Non-pigmented ciliary epithelial cell (primary cell): ENCODE measurements around the gene TMEM182.
A peak's percentile ranks its signal among the peaks of the same experiment; 100 is the strongest.

ENCODE experiments used
- DNase-seq: peaks from one replicate; pipeline ENCODE4 v3.0.0-alpha.2; 2010; ENCODE audit warnings: low read depth

The TMEM182 gene

GRCh38 chr2:102801858-102802699, 40.2 kb downstream of the TMEM182 start:
- no peak for DNase-seq

DNA sequence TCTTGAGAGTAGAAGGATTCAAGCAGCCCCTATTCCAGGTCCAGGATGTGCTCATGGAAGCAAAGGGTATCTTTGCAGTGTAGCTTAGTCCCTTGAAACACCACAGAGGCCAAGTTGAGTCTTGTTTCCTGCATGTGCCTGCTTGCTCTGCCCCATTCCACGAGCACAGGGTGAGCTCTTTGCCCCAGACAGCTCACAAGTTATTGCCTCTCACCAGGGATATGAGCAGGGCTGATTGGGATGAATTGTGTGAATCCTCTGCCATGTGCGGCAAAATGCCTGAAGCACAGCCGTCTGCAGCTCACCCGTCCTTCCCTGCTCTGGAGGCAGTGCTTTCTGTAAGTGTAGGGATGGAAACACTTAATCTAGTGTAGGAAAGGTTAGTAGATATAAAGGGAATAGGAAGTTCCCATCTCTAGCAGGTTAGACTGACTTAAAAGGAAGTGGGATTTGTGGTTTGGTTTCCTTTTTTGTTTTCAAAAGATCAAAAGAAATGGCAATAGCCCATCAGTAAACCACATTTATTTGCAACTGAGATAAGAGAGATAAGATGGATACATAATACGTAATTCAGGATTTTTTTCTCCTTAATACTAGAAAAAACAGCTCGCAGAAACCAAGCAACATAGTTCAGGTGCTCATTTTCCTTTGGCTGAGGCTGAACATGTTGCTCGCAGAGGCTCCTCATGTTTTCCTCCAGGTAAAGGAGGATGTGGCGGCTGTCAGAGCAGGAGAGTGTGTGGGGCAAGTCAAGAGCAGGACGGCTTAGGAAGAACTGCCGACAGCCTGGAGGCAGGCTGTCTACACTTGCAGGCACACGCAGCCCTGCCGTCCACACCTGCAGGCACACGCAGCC, 41.4 kb downstream of the TMEM182 start:
- peak; percentile 14 for DNase-seq

DNA sequence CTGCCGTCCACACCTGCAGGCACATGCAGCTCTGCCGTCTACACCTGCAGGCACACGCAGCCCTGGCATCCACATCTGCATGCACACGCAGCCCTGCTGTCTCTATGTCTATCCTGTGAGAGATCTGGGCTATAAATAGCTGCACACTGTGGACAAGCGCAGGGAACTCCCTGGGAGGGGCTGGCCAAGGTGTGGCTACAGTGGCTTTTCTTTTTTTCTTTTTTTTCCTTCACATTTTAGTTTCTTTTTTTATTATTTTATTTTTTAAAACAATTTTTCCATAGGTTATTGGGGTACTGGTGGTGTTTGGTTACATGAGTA, 42.0 kb downstream of the TMEM182 start:
- no peak for DNase-seq

DNA sequence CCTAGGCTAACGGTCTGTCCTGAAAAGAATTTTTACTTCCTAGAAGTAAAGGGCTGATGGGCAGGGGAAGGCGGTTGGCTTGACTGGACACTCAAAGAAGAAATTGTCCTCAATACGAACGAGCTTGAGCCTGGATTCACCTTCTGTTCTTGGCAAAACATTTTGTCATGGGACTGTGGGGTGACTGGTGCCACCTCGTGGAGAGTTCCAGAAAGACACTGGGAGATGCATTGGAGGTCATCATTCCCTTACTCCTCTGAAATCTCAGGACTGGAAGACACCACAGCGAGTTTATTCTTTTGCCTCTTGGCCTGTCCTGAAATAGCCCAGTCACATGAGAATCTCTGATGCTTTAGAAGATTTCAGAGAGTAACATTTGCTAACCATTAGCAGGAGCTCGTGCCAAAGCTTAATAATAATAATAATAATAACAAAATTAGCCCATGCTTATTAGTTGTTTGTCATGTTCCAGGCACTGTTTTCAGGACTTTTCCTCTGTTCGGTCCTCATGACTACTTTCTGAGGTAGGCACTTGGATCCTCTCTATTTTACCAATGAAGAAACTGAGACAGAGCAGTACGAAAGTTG, 44.5 kb downstream of the TMEM182 start:
- DNase-seq = peak; percentile 32

DNA sequence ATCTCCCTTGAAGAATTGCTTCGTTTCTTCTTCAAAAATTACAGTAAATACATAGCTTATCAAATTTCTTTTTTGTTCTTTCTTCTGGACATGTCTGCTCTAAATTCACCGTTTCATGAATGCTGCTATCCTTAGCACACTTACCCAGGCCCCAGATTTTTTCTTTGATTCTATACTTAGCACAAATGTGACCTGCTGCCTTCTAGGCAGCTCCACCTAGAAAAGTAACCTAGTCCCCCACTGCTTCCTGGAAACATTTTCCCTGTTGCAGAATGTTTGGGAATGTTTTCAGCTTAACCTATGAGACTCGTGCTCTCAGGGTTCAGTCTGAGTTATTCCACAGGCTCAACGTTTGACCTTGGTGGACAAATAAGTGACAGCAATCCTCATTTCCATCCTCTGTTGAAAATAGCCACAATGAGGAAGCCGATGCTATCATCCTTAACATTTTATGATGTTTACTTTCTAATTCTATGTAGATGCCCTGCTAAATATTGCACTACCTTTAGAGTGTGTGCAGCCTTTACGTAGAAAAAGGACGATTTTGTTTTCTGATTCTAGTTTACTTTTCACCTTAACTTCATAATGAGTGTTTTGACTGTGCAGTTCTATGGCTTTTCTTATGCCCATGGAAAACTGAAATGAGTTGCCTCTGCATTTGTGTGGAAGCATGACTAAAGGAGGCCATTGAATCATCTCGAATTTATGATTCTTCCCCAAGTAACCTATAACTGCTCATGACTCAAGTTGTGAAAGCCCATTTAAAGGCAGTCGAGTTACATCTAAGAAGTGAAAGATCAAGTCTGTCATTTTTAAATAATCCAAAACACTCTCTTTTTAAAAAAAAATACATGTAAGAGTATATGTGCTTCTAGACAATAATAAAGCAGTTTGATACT, 47.7 kb downstream of the TMEM182 start:
- DNase-seq = no peak

DNA sequence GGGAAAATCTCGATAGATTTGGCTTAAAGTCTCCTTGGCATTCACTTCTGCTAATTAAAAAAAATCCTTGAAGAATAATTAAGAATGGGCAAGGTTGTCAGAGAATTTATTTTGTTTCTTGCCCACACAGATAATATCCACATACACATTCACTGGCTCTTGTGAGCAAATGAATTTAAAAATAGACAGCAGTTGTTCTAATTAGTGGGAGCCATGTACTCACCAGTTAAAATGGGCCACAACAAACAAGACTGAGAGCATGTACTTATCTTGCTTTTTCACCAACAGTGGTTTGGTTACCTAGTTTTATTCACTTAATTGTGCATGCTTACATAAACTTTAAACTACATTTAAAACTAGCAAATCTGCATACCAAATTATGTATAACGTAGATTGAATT, 53.5 kb downstream of the TMEM182 start:
- no peak for DNase-seq

- DNase-seq = no peak
These were observed 65.1 kb downstream of the TMEM182 start for GRCh38 chr2:102826904-102827303.

GRCh38 chr2:102832789-102833188, 71.0 kb downstream of the TMEM182 start:
- no peak for DNase-seq

GRCh38 chr2:102834523-102835273, 72.9 kb downstream of the TMEM182 start:
- DNase-seq = no peak

- DNase-seq = no peak
These were observed 75.9 kb downstream of the TMEM182 start for GRCh38 chr2:102837626-102838198.

DNA sequence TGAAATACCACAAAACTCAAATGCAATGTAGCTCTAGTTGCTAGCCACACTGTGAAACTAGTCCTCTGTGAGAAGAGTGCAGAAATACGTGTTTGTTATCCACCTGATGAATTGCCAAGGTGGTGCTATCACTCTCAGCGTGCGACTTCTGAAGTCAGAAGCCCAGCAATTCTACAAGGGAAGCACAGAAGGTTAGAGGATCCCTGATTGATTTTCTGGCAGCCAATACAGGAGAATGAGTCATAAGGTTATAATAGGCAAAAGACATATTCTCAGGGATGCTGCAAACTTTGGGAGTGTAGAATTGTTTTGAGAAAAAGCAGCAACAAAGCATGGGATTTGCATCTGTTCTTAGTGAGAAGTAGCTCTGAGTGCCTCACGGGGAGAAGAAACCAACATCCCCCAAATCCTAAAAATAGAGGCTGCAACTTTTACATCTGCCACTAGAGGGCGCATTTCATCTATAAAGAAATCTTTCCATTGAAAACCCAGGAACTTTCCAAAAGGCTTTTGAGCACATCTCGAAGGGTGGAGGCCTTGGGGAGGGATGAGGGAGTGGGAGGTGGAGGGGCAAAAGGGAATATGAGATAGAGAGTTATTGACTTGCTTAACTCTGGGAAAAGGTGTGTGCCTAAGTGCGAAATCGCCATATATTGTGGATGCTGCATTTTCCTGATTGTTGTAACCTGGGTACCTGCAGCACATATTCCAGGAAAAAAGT, 78.0 kb downstream of the TMEM182 start:
- no peak for DNase-seq

- peak; percentile 9 for DNase-seq
These were observed 79.4 kb downstream of the TMEM182 start for GRCh38 chr2:102841107-102841840.

- no peak for DNase-seq
These were observed 82.1 kb downstream of the TMEM182 start for GRCh38 chr2:102843764-102844443.

- DNase-seq = no peak
These were observed 83.1 kb downstream of the TMEM182 start for GRCh38 chr2:102844911-102845310.

DNA sequence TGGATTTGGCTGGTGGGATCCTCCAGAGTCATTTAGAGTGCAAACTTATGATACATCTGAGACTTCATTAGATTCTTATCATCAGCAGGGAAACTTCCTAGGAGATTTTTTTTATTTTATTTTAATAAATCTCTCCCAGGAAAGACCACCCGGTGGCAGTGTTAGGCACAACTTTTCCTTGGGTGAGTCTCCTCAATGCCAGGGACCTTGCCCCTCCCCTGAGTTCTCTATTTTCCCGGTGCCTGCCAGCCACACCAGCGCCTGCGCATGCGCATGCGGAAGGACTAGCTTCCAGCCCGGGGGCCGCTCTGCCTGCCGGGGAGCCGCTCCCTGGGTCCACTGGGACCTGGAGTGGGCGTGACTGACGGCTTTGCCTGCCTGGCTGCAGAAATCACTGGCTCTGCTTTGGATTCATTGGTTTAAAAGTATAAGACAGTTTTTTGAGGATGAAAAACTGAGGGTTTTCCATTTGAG, 86.6 kb downstream of the TMEM182 start:
- DNase-seq = no peak

DNA sequence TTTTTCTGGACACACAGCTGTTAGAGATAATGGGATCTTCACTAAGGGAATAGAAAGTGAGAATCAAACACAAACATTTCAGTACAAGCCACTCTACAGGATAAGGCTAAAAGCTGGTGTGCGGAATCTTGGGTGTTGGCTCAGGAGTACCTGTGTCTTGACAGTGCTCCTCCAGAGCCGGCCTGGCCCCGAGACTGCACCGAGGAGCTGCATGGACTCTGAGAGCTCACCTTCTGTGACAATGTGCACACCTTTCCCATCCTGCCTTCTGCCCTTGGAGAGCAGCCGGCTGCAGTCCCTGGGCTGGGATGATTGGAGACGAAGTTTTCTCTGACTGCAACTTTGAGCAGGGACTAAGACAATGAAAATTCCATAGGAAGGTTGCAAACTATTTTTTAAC, 89.1 kb downstream of the TMEM182 start:
- DNase-seq = no peak

DNA sequence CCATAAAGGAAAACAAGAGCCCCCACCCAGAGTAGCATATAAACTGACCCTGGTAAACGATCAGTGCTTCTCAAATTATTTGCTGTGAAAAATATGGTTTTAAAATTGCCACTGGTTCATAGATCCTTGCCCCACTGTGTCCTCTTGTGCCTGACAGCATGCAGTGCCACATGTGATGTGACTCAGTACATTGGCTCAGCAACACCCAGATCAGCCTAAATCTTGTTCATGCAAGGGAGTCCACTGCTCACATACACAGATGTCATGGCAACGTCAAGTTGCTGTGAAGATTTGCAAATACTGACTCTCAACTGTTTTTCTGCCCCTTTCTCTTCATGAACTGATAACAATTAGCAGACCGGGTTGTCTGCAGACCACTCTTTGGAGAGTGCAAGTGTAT, 91.0 kb downstream of the TMEM182 start:
- DNase-seq = no peak
